Right lobe of liver (tissue), 4 donors: Measurements from ENCODE around the gene TYRO3.

ENCODE experiments used
- POLR2A ChIP-seq: fragments of 450-650 bp; IDR thresholded peaks from one replicate; pipeline ENCODE4 v1.6.1; 2017; ENCODE audit warnings: antibody characterized with exemption, mild to moderate bottlenecking
- TF ChIP-seq, protein P1 (sequence below), 4 donors: fragments of 200-600 bp in 3 of 4; fragments of 450-650 bp in 1 of 4; IDR thresholded peaks; one replicate each; pipeline versions ENCODE4 v1.5.1 to v1.8.0; 2016 to 2022; ENCODE audit warnings: antibody characterized with exemption in 4 of 4, mild to moderate bottlenecking in 2 of 4
- donor health status: DM: no; HTN: no; CAD: no.
- donor health status: DM: no; HTN: no; CAD: no.
- donor health status: DM: no; HTN: yes; CAD: no.

DNA sequence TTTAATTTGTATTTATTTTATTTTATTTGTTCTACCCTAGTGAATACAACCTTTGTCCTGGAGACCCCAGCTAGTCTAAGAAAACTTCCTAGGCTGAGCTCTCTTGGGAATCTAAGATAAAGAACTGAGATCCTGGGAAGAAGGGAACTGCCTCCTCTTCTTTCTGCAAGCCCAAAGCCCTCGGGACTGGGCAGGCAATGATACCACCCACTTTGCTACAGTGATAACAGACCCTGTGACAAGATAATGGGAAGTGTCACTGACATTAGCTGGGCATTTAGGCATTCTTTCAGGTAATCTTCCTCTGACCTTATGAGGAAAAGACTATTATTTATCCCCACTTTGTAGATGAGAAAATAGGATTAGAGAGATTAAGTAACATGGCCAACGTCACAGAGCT is 15.1 kb downstream of the TYRO3 start:
- TF ChIP-seq, protein P1, sequence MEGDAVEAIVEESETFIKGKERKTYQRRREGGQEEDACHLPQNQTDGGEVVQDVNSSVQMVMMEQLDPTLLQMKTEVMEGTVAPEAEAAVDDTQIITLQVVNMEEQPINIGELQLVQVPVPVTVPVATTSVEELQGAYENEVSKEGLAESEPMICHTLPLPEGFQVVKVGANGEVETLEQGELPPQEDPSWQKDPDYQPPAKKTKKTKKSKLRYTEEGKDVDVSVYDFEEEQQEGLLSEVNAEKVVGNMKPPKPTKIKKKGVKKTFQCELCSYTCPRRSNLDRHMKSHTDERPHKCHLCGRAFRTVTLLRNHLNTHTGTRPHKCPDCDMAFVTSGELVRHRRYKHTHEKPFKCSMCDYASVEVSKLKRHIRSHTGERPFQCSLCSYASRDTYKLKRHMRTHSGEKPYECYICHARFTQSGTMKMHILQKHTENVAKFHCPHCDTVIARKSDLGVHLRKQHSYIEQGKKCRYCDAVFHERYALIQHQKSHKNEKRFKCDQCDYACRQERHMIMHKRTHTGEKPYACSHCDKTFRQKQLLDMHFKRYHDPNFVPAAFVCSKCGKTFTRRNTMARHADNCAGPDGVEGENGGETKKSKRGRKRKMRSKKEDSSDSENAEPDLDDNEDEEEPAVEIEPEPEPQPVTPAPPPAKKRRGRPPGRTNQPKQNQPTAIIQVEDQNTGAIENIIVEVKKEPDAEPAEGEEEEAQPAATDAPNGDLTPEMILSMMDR (IDR thresholded peaks at IDR 0.05) = no peak
- no peak for TF ChIP-seq POLR2A
